Tibial nerve (tissue), 4 donors: Measurements from ENCODE around the gene NDUFB3. TPM values are rescaled to one million over a fixed set of nuclear protein-coding genes. Genes with fewer than 3 reads are reported as not detected.

Experiments used
- DNase-seq, 2 donors: peaks; one replicate each; pipeline ENCODE4 v3.0.0-alpha.2; 2019; ENCODE audit warnings: low spot score in 2 of 2
- H3K27ac ChIP-seq, 4 donors: fragments of 200-600 bp; sonication (generic) in 3 of 4; one replicate each; pipeline ENCODE4 v1.5.1; 2017 to 2019; ENCODE audit warnings: mild to moderate bottlenecking in 1 of 4
- H3K27me3 ChIP-seq, 2 donors: fragments of 200-600 bp; sonication (generic) in 1 of 2; one replicate each; pipeline versions ENCODE4 v1.5.1 to v1.6.0; 2017 to 2019
- H3K36me3 ChIP-seq, 3 donors: fragments of 200-600 bp; sonication (generic); one replicate each; pipeline ENCODE4 v1.5.1; 2018 to 2019
- H3K4me1 ChIP-seq, 4 donors: fragments of 200-600 bp; sonication (generic) in 3 of 4; one replicate each; pipeline ENCODE4 v1.5.1; 2017 to 2019
- H3K4me3 ChIP-seq, 4 donors: fragments of 200-600 bp; sonication (generic) in 3 of 4; one replicate each; pipeline ENCODE4 v1.5.1; 2017 to 2019; ENCODE audit warnings: mild to moderate bottlenecking in 1 of 4, moderate library complexity in 1 of 4
- H3K9me3 ChIP-seq, 4 donors: fragments of 200-600 bp; sonication (generic) in 3 of 4; one replicate each; pipeline ENCODE4 v1.5.1; 2017 to 2019
- CTCF ChIP-seq, 5 experiments: fragments of 200-600 bp in 3 of 5; fragments of 450-650 bp in 2 of 5; sonication (generic) in 3 of 5; IDR thresholded peaks; one replicate each; pipeline ENCODE4 v1.5.1; 2016 to 2019; ENCODE audit warnings: antibody characterized with exemption in 5 of 5, mild to moderate bottlenecking in 3 of 5, moderate library complexity in 2 of 5
- EP300 ChIP-seq, 2 donors: sonication (generic); formaldehyde crosslinking; IDR thresholded peaks; one replicate each; pipeline ENCODE4 v1.6.1; 2017; ENCODE audit warnings: antibody characterized with exemption in 2 of 2, mild to moderate bottlenecking in 1 of 2
- POLR2A ChIP-seq, 2 donors: fragments of 450-650 bp; IDR thresholded peaks; one replicate each; pipeline ENCODE4 v1.6.1; 2017; ENCODE audit warnings: antibody characterized with exemption in 2 of 2, mild to moderate bottlenecking in 2 of 2, moderate library complexity in 2 of 2
- WGBS, 2 donors: methylation state at CpG; one replicate each; pipeline ENCODE4 v1.1.5; 2018; 5-methylcytosine and 5-hydroxymethylcytosine counted together
- small RNA-seq: library from RNA; depleted of rRNA; stranded (forward); fragments of <200 nt; gene quantifications from one replicate; pipeline ENCODE3, GENCODE V24; 2016
- total RNA-seq, 4 donors: library from RNA; depleted of rRNA; stranded (reverse); fragments of >200 nt; gene quantifications; one replicate each; pipeline ENCODE4 v1.1.0, GENCODE V29; 2016

The NDUFB3 gene
- total RNA-seq, 4 donors from 2014 or later = 30.8 to 55.7 (median 52.1) TPM

DNA sequence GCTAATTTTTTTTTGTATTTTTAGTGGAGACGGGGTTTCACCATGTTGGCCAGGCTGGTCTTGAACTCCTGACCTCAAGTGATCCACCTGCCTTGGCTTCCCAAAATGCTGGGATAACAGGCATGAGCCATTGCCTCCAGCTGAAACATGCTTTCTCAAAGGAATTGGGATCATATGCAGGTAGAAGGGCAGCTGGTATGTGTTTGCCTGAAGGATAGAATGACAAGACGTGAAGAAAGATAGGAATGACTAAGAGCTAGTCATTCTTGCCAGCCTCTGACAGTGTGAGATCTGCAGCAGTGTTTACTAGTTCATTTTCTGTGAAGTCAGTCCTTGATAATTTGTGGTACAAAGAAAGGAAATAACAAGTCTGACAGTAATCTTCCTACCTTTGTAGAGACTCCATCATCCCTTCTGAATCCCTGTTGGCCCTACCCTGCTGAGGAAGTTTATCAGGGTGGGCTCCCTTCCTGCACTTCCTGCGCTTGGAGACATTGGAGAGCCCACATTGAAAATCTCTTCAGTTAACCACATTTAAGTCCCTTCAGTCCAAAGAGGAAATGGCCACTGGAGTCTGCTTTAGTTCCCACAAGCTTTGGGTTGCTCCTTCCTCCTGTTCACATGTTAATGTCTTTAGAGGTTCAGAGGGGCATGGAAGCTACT lies 58.9 kb downstream of the NDUFB3 start:
- Histone ChIP-seq H3K27ac (peak overlapping the region in 3 of 4 donors; percentile 86 to 100 (median 98)), H3K4me3 (no peak overlapping the region)
- WGBS, 2 donors = 66 to 69% methylated on average over 3 of the region's 3 CpGs

GRCh38 chr2:201132518-201132917 lies 60.7 kb downstream of the NDUFB3 start:
- H3K36me3 ChIP-seq = peaks cover 2 to 40% (median 12%) of the 10 kb centered on the region in 3 donors
- H3K27me3 ChIP-seq = no peaks in the 10 kb centered on the region
- TF ChIP-seq POLR2A (IDR thresholded peaks at IDR 0.05) (no peak), CTCF (IDR thresholded peaks at IDR 0.05) (no peak), EP300 (IDR thresholded peaks at IDR 0.05) (no peak)
- H3K9me3 ChIP-seq = no peaks in the 10 kb centered on the region
- WGBS, 2 donors = 42 to 57% methylated on average over 1 of the region's 1 CpG
- no peak overlapping the region for H3K4me3 ChIP-seq
- H3K4me1 ChIP-seq = peaks cover 0 to 84% (median 49%) of the 10 kb centered on the region in 4 donors
- H3K27ac ChIP-seq = peak overlapping the region in 3 of 4 donors; percentile 14 to 100 (median 98)
- DNase-seq = no peak

More for the DNA sequence above, 58.9 kb downstream of the NDUFB3 start:
- no peaks in the 10 kb centered on the region for H3K27me3 ChIP-seq
- H3K9me3 ChIP-seq = no peaks in the 10 kb centered on the region
- DNase-seq = no peak
- TF ChIP-seq POLR2A (IDR thresholded peaks at IDR 0.05) (no peak), EP300 (IDR thresholded peaks at IDR 0.05) (peak in 1 of 2 donors; percentile 36)
- peaks cover 0 to 95% (median 67%) of the 10 kb centered on the region in 4 donors for H3K4me1 ChIP-seq
- H3K36me3 ChIP-seq = peaks cover 0 to 21% (median 2%) of the 10 kb centered on the region in 3 donors

Small RNA genes lying within 50 kb of the gene (small RNA-seq; reads per million reads assigned to genes)
- gene RNU6-1206P = not detected

Other genes starting within 250 kb of the NDUFB3 start
- gene CLK1, start 207.3 kb upstream of the NDUFB3 start, total RNA-seq = 100 to 1,000 TPM; 141 to 336 (median 261) TPM
- gene PPIL3, start 182.9 kb upstream of the NDUFB3 start, total RNA-seq = 100 to 1,000 TPM in 1 of 4 donors, 10 to 100 TPM in 3; 24.6 to 119 (median 30.3) TPM
- gene NIF3L1, start 182.6 kb upstream of the NDUFB3 start, total RNA-seq = 10 to 100 TPM; 17.5 to 38.5 (median 21.5) TPM
- gene ORC2, start 108.3 kb upstream of the NDUFB3 start, total RNA-seq = 10 to 100 TPM; 17.8 to 32.3 (median 20.1) TPM
- 10 to 100 TPM; 17.3 to 27.9 (median 18.6) TPM for gene HYCC2, start 330 bp upstream of the NDUFB3 start, total RNA-seq
- gene CFLAR, start 44.2 kb downstream of the NDUFB3 start, total RNA-seq = 100 to 1,000 TPM; 158 to 284 (median 220) TPM
- gene CASP10, start 111.1 kb downstream of the NDUFB3 start, total RNA-seq = 10 to 100 TPM in 2 of 4 donors, 1 to 10 TPM in 2; 6.1 to 21.4 (median 11.2) TPM
- 10 to 100 TPM; 12.4 to 71.7 (median 15.6) TPM for gene CASP8, start 188.5 kb downstream of the NDUFB3 start, total RNA-seq